Chondrocyte (in vitro differentiated cells): ENCODE measurements around the gene AJAP1. TPM values are rescaled to one million over a fixed set of nuclear protein-coding genes. Genes with fewer than 3 reads are reported as not detected.

Experiments used
- DNase-seq: peaks from one replicate; pipeline ENCODE4 v3.0.0; 2021; ENCODE audit warnings: mixed read lengths, low spot score
- H3K27ac Mint-ChIP-seq: one replicate; pipeline ENCODE4 v1.8.0; 2021; ENCODE audit warnings: mild to moderate bottlenecking, moderate library complexity, mixed read lengths; ENCODE audit not compliant: unreplicated experiment
- H3K27me3 Mint-ChIP-seq: 2 replicates; pipeline ENCODE4 v1.8.0; 2021; ENCODE audit warnings: low read depth, mixed read lengths
- H3K36me3 Mint-ChIP-seq: 2 replicates; pipeline ENCODE4 v1.8.0; 2021; ENCODE audit warnings: low read depth, mixed read lengths
- H3K4me1 Mint-ChIP-seq: 2 replicates; pipeline ENCODE4 v1.8.0; 2021; ENCODE audit warnings: low read depth, mild to moderate bottlenecking, mixed read lengths
- H3K4me3 Mint-ChIP-seq: one replicate; pipeline ENCODE4 v1.8.0; 2021; ENCODE audit warnings: mild to moderate bottlenecking, moderate library complexity, mixed read lengths; ENCODE audit not compliant: unreplicated experiment
- H3K9me3 Mint-ChIP-seq: 2 replicates; pipeline ENCODE4 v1.8.0; 2021; ENCODE audit warnings: low read depth, mixed read lengths
- total RNA-seq: library from RNA; stranded (reverse); gene quantifications from 3 replicates; pipeline ENCODE4 v1.2.1, GENCODE V29; 2021
- TF ChIP-seq, protein P1 (sequence below): fragments of 200-600 bp; sonication (generic); IDR thresholded peaks from 2 replicates; pipeline ENCODE4 v1.5.0; 2021; ENCODE audit warnings: antibody characterized with exemption, mild to moderate bottlenecking, moderate library complexity

The AJAP1 gene
- total RNA-seq, 1 donor from 2014 or later = not detected

DNA sequence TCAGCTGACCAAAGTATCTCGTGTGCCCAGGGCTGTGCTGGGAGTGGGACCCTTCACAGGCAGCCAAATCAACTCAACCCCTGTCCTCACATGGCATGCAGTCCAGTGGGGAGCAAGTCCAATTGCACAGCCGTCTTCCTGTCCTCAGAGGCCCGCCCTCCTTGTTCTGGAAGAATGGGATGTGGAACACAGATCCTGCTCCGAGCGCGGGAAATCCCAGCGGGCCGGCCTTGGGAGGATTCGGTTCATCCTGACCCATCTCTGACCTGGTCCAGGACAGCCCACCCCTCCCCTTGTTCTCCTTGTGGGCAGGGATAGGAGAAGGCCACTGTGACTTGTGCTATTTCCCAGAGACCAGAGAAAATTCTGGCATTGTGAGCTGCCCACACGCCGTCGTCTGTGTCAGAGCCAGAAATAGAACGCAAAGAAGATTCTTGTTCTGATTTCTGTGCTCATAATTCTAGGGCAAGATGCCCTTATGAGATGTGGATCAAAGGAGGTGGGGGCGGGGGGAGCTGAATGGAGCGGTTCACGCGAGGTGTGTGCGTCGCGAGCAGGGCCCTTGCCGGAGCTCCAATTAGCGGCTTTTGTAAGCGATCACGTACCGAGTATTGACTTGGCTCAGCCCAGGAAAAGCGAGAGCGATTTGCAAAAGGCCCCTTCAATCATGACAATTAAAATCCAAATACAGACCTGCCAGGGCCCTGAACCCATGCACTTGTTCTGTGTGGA is 79.2 kb downstream of the AJAP1 start:
- Mint-ChIP-seq H3K4me1 (no peaks in the 10 kb centered on the region), H3K9me3 (peaks cover 7% of the 10 kb centered on the region), H3K36me3 (no peaks in the 10 kb centered on the region), H3K27me3 (peaks cover 2% of the 10 kb centered on the region), H3K4me3 (no peak overlapping the region), H3K27ac (no peak overlapping the region)
- DNase-seq = no peak
- TF ChIP-seq, protein P1, sequence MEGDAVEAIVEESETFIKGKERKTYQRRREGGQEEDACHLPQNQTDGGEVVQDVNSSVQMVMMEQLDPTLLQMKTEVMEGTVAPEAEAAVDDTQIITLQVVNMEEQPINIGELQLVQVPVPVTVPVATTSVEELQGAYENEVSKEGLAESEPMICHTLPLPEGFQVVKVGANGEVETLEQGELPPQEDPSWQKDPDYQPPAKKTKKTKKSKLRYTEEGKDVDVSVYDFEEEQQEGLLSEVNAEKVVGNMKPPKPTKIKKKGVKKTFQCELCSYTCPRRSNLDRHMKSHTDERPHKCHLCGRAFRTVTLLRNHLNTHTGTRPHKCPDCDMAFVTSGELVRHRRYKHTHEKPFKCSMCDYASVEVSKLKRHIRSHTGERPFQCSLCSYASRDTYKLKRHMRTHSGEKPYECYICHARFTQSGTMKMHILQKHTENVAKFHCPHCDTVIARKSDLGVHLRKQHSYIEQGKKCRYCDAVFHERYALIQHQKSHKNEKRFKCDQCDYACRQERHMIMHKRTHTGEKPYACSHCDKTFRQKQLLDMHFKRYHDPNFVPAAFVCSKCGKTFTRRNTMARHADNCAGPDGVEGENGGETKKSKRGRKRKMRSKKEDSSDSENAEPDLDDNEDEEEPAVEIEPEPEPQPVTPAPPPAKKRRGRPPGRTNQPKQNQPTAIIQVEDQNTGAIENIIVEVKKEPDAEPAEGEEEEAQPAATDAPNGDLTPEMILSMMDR = no peak

DNA sequence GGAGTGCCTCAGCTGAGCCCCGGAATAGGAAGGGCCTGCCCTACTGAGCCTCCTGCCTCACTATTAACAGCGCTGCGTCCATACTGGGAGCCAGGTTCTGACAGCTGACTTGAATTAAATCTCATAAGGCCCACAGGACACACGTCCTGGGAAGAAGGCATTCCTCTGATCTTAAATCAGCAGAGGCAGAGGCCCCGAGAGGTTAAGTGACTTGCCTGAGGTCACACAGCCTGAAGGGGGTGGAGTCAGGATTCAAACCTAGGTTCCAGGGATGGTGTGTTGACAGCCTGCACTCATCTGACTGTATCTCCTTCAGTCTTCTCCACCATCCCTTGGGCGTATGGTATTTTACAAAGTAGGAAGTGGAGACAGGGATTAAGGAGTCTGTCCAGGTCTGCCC is 79.8 kb downstream of the AJAP1 start:
- H3K9me3 Mint-ChIP-seq = peaks cover 8% of the 10 kb centered on the region

DNA sequence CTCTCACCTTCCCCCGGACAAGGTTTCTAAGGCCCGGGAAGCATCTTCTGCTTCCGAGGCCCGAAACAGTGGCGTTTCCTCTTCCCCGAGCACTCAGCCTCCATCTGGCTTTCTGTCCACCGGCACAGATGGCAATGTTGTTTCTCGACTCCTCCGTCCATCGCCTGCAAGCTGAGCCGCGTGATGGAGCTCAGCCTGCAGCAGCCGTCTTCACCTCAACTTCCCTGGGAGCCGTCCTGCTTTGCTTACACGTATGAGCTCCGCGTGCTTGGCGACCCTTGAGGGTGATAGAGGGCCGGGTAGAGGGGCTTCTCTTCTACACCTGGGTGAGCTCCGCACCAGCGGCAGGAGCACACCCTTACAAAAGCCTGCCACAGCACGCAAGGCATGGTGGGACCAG is 80.4 kb downstream of the AJAP1 start:
- Mint-ChIP-seq H3K27me3 (peaks cover 2% of the 10 kb centered on the region), H3K4me3 (no peak overlapping the region), H3K27ac (no peak overlapping the region), H3K36me3 (no peaks in the 10 kb centered on the region), H3K4me1 (no peaks in the 10 kb centered on the region), H3K9me3 (peaks cover 8% of the 10 kb centered on the region)
- TF ChIP-seq, protein P1 = no peak
- DNase-seq = no peak

More for the DNA sequence above, 79.8 kb downstream of the AJAP1 start:
- TF ChIP-seq, protein P1 = no peak
- Mint-ChIP-seq H3K4me1 (no peaks in the 10 kb centered on the region), H3K27me3 (peaks cover 2% of the 10 kb centered on the region), H3K36me3 (no peaks in the 10 kb centered on the region), H3K27ac (no peak overlapping the region), H3K4me3 (no peak overlapping the region)
- DNase-seq = no peak

DNA sequence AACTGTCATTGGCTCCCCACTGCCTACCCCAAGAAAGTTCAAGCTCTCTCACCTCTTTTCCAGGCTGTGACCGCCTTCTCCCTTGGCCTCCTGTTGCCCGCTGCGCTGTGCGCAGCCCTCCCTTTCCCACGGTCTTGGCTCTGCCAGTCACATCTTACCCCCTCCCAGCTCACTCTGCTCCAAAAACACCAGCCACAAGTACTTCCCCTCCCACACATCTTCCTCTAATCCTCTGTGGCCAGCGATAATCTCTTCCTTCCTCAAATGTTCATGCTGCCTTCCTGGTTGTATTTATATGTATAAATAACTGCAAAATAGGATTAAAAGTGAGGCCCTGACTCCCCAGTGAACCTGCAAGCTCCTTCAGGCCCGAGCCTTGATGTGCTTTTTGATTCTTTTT is 81.8 kb downstream of the AJAP1 start:
- Mint-ChIP-seq H3K36me3 (no peaks in the 10 kb centered on the region), H3K27me3 (peaks cover 2% of the 10 kb centered on the region), H3K27ac (no peak overlapping the region), H3K4me3 (no peak overlapping the region), H3K9me3 (peaks cover 8% of the 10 kb centered on the region), H3K4me1 (no peaks in the 10 kb centered on the region)
- DNase-seq = no peak
- TF ChIP-seq, protein P1 = no peak

DNA sequence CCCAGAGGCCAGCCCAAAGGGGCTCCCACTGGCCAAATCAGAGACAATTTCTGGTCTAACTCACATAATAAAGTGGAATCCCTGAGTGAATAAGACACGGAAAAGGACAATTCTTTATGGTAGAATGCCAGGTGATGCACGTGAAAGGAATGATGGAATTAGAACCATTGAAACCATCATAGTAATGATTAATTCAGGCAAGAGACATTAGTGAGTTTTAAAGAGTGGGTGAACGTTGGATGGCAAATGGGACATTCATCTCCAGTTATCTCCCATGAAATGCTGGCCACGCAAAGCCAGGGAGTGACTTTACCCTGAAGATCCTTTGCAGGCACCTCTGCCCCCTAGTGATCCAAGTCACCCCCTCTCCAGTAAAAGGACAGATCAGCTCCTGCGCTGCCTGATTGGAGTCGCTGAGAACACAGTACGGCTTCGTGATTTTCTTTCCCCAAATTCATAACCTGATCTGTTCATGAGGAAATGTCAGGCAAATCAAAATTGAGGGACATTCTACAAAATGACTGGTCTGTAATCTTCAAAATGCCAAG is 87.5 kb downstream of the AJAP1 start:
- Mint-ChIP-seq H3K27ac (no peak overlapping the region), H3K9me3 (peaks cover 14% of the 10 kb centered on the region), H3K27me3 (no peaks in the 10 kb centered on the region), H3K4me3 (no peak overlapping the region), H3K4me1 (no peaks in the 10 kb centered on the region), H3K36me3 (no peaks in the 10 kb centered on the region)
- TF ChIP-seq, protein P1 = no peak
- DNase-seq = no peak
